ENCODE measurements around the gene SLC34A2.

Gene SLC34A2

GRCh38 chr4:25632135-25632534, 23.5 kb upstream of the SLC34A2 start:
- Histone ChIP-seq H3K4me3 (ENCODE audit: low read length) (no peak overlapping the region), H3K79me2 (ENCODE audit: low read length) (no peaks in the 10 kb centered on the region), H4K20me1 (ENCODE audit: insufficient read depth, low read length) (no peaks in the 10 kb centered on the region), H2AFZ (ENCODE audit: low read depth, low read length) (no peak overlapping the region), H3K27me3 (ENCODE audit: low read depth, low read length) (no peaks in the 10 kb centered on the region), H3K27ac (ENCODE audit: low read length) (no peak overlapping the region), H3K4me1 (ENCODE audit: low read length) (no peaks in the 10 kb centered on the region), H3K36me3 (replicated peaks; ENCODE audit: low read depth, low read length) (no peaks in the 10 kb centered on the region), H3K4me2 (ENCODE audit: low read length) (no peak overlapping the region), H3K9me3 (ENCODE audit: insufficient read depth, low read length) (no peaks in the 10 kb centered on the region), H3K9ac (ENCODE audit: low read length) (no peak overlapping the region)
- TF ChIP-seq CTCF (IDR thresholded peaks at IDR 0.05; ENCODE audit: low read depth, low read length), result no peak
- no peak for TF ChIP-seq EZH2phosphoT487 (IDR thresholded peaks at IDR 0.05; ENCODE audit: low read depth)

- Histone ChIP-seq H3K27ac (ENCODE audit: low read length) (no peak overlapping the region), H3K9me3 (ENCODE audit: insufficient read depth, low read length) (no peaks in the 10 kb centered on the region), H3K79me2 (ENCODE audit: low read length) (no peaks in the 10 kb centered on the region), H3K9ac (ENCODE audit: low read length) (no peak overlapping the region), H4K20me1 (ENCODE audit: insufficient read depth, low read length) (no peaks in the 10 kb centered on the region), H3K4me1 (ENCODE audit: low read length) (no peaks in the 10 kb centered on the region), H3K27me3 (ENCODE audit: low read depth, low read length) (no peaks in the 10 kb centered on the region), H2AFZ (ENCODE audit: low read depth, low read length) (no peak overlapping the region), H3K4me3 (ENCODE audit: low read length) (no peak overlapping the region), H3K36me3 (replicated peaks; ENCODE audit: low read depth, low read length) (no peaks in the 10 kb centered on the region), H3K4me2 (ENCODE audit: low read length) (no peak overlapping the region)
- TF ChIP-seq CTCF (IDR thresholded peaks at IDR 0.05; ENCODE audit: low read depth, low read length), result no peak
Measured at GRCh38 chr4:25633541-25633940, 22.1 kb upstream of the SLC34A2 start.

GRCh38 chr4:25635501-25635900, 20.1 kb upstream of the SLC34A2 start:
- Histone ChIP-seq H3K36me3 (replicated peaks; ENCODE audit: low read depth, low read length) (no peaks in the 10 kb centered on the region), H3K27me3 (ENCODE audit: low read depth, low read length) (no peaks in the 10 kb centered on the region), H3K4me3 (ENCODE audit: low read length) (no peak overlapping the region), H2AFZ (ENCODE audit: low read depth, low read length) (no peak overlapping the region), H3K4me2 (ENCODE audit: low read length) (no peak overlapping the region), H3K9ac (ENCODE audit: low read length) (no peak overlapping the region), H4K20me1 (ENCODE audit: insufficient read depth, low read length) (no peaks in the 10 kb centered on the region), H3K9me3 (ENCODE audit: insufficient read depth, low read length) (no peaks in the 10 kb centered on the region), H3K79me2 (ENCODE audit: low read length) (no peaks in the 10 kb centered on the region), H3K4me1 (ENCODE audit: low read length) (no peaks in the 10 kb centered on the region), H3K27ac (ENCODE audit: low read length) (no peak overlapping the region)
- TF ChIP-seq EZH2phosphoT487 (IDR thresholded peaks at IDR 0.05; ENCODE audit: low read depth), result no peak
- TF ChIP-seq CTCF (IDR thresholded peaks at IDR 0.05; ENCODE audit: low read depth, low read length), result no peak

- H3K4me2 ChIP-seq (ENCODE audit: low read length), result no peak overlapping the region
- no peaks in the 10 kb centered on the region for H3K4me1 ChIP-seq (ENCODE audit: low read length)
- TF ChIP-seq EZH2phosphoT487 (IDR thresholded peaks at IDR 0.05; ENCODE audit: low read depth), result no peak
- TF ChIP-seq CTCF (IDR thresholded peaks at IDR 0.05; ENCODE audit: low read depth, low read length), result no peak
- no peaks in the 10 kb centered on the region for H3K27me3 ChIP-seq (ENCODE audit: low read depth, low read length)
- H3K9ac ChIP-seq (ENCODE audit: low read length), result no peak overlapping the region
- H2AFZ ChIP-seq (ENCODE audit: low read depth, low read length), result no peak overlapping the region
- no peaks in the 10 kb centered on the region for H4K20me1 ChIP-seq (ENCODE audit: insufficient read depth, low read length)
- no peak overlapping the region for H3K27ac ChIP-seq (ENCODE audit: low read length)
- no peaks in the 10 kb centered on the region for H3K79me2 ChIP-seq (ENCODE audit: low read length)
- H3K4me3 ChIP-seq (ENCODE audit: low read length), result no peak overlapping the region
- H3K36me3 ChIP-seq (replicated peaks; ENCODE audit: low read depth, low read length), result no peaks in the 10 kb centered on the region
- H3K9me3 ChIP-seq (ENCODE audit: insufficient read depth, low read length), result no peaks in the 10 kb centered on the region
Measured at GRCh38 chr4:25637581-25638220, 17.9 kb upstream of the SLC34A2 start.

All from OCI-LY3 (cell line).